ENCODE data around the gene FGFR2. TPM values are rescaled to one million over a fixed set of nuclear protein-coding genes. Genes with fewer than 3 reads are reported as not detected.

The FGFR2 gene
- total and polyA plus RNA-seq, 4 donors, result 11.4 to 69.9 (median 31.9) TPM

DNA sequence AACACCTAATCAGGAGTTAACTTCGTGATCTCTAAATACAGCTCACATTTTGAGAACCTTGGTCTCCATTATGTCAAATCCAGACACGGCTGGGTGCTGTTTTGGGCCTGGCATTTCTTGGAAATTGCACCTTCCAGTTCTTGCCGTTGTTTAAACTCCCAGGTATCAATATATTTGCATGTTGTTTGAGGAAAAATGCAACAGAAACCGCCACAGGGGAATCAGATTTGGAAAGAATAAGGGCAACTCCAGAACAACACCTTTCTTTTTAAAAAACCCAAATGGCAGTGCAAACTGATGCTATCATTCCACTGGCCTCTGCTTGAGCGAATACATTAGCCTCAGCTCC, 162.0 kb downstream of the FGFR2 start:
- Histone ChIP-seq H3K27ac (ENCODE audit: low read depth in 1 of 2, low read length in 2 of 2) (no peak overlapping the region), H3K9me3 (ENCODE audit: control insufficient read depth in 4 of 4, low read length in 3 of 4) (no peaks in the 10 kb centered on the region)
- 90% methylated on average over 5 of the region's 5 CpGs for WGBS

DNA sequence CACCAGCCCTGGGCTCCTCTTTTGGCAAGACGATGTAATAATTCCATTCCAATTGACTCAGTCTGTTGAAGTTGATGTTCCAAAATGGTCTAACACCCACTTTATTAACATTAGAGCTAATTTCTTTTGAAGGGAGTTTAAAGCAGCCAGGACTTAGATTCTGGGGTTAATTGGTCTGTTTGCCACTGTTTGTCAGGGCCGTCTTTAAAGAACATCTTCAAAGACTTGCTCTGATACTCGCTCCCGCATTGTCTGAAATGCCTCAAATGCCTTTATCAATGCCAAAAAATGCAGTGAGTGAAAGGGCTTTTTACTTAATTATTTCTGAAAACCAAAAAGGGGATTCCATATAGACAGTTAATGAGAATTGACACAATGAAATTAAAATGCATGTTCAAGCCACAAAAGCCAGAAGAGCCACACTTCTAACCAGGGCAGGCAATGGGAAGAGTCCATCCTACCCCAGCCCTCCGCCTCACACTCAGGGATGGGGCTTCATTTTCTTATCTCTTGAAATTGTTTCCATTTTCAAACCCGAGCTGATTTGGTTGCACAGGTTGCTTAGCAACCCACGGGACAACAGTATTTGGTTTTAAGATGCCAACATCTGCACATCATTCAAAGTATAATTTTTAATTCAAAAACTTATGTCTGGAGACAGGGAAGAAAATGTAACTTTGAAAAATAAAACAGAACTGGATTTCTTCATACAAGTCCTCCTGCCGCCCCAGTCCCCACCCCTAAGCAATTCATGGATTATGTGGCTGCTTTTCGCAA, 163.0 kb downstream of the FGFR2 start:
- WGBS, result 88% methylated on average over 9 of the region's 9 CpGs
- H3K4me3 ChIP-seq (ENCODE audit: low read depth in 1 of 3, low read length in 3 of 3), result no peak overlapping the region
- H3K27me3 ChIP-seq (ENCODE audit: control insufficient read depth in 4 of 4, insufficient read depth in 4 of 4, low read length in 3 of 4), result no peaks in the 10 kb centered on the region
- no peak for TF ChIP-seq FOXA1 (IDR thresholded peaks at IDR 0.05)
- no peak for TF ChIP-seq SP1 (IDR thresholded peaks at IDR 0.05)
- TF ChIP-seq RXRA (IDR thresholded peaks at IDR 0.05), result no peak
- TF ChIP-seq EGR1 (IDR thresholded peaks at IDR 0.05; ENCODE audit: low read depth in 2 of 2), result no peak
- TF ChIP-seq ATF3 (IDR thresholded peaks at IDR 0.05), result no peak
- no peak for TF ChIP-seq HNF4G (IDR thresholded peaks at IDR 0.05)
- no peak for TF ChIP-seq FOXA2 (IDR thresholded peaks at IDR 0.05)
- no peak for TF ChIP-seq TAF1 (conservative IDR thresholded peaks at IDR 0.05)
- no peaks in the 10 kb centered on the region for H3K4me1 ChIP-seq (ENCODE audit: control insufficient read depth in 4 of 4, insufficient read depth in 4 of 4, low read length in 3 of 4)
- no peak overlapping the region for H3K27ac ChIP-seq (ENCODE audit: low read depth in 1 of 2, low read length in 2 of 2)
- DNase-seq (ENCODE audit: low spot score), result no peak
- no peak overlapping the region for H3K9ac ChIP-seq (ENCODE audit: low read depth in 1 of 2, low read length in 2 of 2)
- no peaks in the 10 kb centered on the region for H3K36me3 ChIP-seq (ENCODE audit: control insufficient read depth in 4 of 4, insufficient read depth in 3 of 4, low read depth in 1 of 4, low read length in 3 of 4)
- H3K9me3 ChIP-seq (ENCODE audit: control insufficient read depth in 4 of 4, low read length in 3 of 4), result no peaks in the 10 kb centered on the region

More for the DNA sequence above, 162.0 kb downstream of the FGFR2 start:
- no peak for DNase-seq (ENCODE audit: low spot score)
- no peak for TF ChIP-seq TAF1 (conservative IDR thresholded peaks at IDR 0.05)
- TF ChIP-seq GABPA (IDR thresholded peaks at IDR 0.05 in 1 of 2, conservative IDR thresholded peaks at IDR 0.05 in 1 of 2), result no peak
- TF ChIP-seq REST (IDR thresholded peaks at IDR 0.05), result no peak
- TF ChIP-seq FOXA2 (IDR thresholded peaks at IDR 0.05), result no peak
- TF ChIP-seq EGR1 (IDR thresholded peaks at IDR 0.05; ENCODE audit: low read depth in 2 of 2), result no peak
- TF ChIP-seq HNF4G (IDR thresholded peaks at IDR 0.05), result no peak
- Histone ChIP-seq H3K4me1 (ENCODE audit: control insufficient read depth in 4 of 4, insufficient read depth in 4 of 4, low read length in 3 of 4) (no peaks in the 10 kb centered on the region), H3K36me3 (ENCODE audit: control insufficient read depth in 4 of 4, insufficient read depth in 3 of 4, low read depth in 1 of 4, low read length in 3 of 4) (no peaks in the 10 kb centered on the region), H3K27me3 (ENCODE audit: control insufficient read depth in 4 of 4, insufficient read depth in 4 of 4, low read length in 3 of 4) (no peaks in the 10 kb centered on the region), H3K9ac (ENCODE audit: low read depth in 1 of 2, low read length in 2 of 2) (no peak overlapping the region), H3K4me3 (ENCODE audit: low read depth in 1 of 3, low read length in 3 of 3) (no peak overlapping the region)

DNA sequence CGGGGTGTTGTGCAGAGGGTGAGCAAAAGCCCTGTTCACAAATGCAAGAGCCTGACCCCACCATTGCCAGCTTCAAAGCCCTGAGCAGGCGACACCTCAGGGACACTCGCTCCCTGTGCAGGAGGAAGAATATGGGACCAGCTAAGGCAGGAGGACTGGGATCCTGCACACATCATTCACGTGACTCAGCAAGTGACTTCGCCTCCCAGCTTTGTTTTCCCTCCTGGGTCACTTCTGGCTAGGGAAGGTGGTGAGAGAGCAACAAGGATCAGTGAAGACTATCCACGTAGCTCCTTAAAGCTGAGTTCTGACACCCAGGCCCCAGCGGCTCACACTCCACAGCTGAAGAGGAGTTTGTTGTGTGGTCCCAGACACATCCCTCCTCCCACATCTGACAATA, 164.3 kb downstream of the FGFR2 start:
- no peak overlapping the region for H3K9ac ChIP-seq (ENCODE audit: low read depth in 1 of 2, low read length in 2 of 2)
- no peak for DNase-seq (ENCODE audit: low spot score)
- H3K4me3 ChIP-seq (ENCODE audit: low read depth in 1 of 3, low read length in 3 of 3), result no peak overlapping the region
- no peak overlapping the region for H3K27ac ChIP-seq (ENCODE audit: low read depth in 1 of 2, low read length in 2 of 2)
- H3K9me3 ChIP-seq (ENCODE audit: control insufficient read depth in 4 of 4, low read length in 3 of 4), result no peaks in the 10 kb centered on the region
- H3K27me3 ChIP-seq (ENCODE audit: control insufficient read depth in 4 of 4, insufficient read depth in 4 of 4, low read length in 3 of 4), result no peaks in the 10 kb centered on the region
- no peaks in the 10 kb centered on the region for H3K4me1 ChIP-seq (ENCODE audit: control insufficient read depth in 4 of 4, insufficient read depth in 4 of 4, low read length in 3 of 4)
- no peaks in the 10 kb centered on the region for H3K36me3 ChIP-seq (ENCODE audit: control insufficient read depth in 4 of 4, insufficient read depth in 3 of 4, low read depth in 1 of 4, low read length in 3 of 4)
- 95% methylated on average over 7 of the region's 7 CpGs for WGBS
- TF ChIP-seq CTCF (IDR thresholded peaks at IDR 0.05; ENCODE audit: low read depth, low read length, missing input control) (no peak), GABPA (IDR thresholded peaks at IDR 0.05 in 1 of 2, conservative IDR thresholded peaks at IDR 0.05 in 1 of 2) (no peak), SP1 (IDR thresholded peaks at IDR 0.05) (no peak)
- TF ChIP-seq, protein P1, sequence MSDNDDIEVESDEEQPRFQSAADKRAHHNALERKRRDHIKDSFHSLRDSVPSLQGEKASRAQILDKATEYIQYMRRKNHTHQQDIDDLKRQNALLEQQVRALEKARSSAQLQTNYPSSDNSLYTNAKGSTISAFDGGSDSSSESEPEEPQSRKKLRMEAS (IDR thresholded peaks at IDR 0.05), result no peak

Data from liver (tissue), 9 donors.